ENCODE measurements around the gene P2RY12.
A peak's percentile ranks its signal among the peaks of the same experiment; 100 is the strongest.

Gene P2RY12

GRCh38 chr3:151384741-151385174 is at the start of gene P2RY12:
TSS of gene P2RY12 (minus strand) at chr3:151384753. CDS start at chr3:151338845, 45,908 bp downstream.
- no peak for DNase-seq

DNA sequence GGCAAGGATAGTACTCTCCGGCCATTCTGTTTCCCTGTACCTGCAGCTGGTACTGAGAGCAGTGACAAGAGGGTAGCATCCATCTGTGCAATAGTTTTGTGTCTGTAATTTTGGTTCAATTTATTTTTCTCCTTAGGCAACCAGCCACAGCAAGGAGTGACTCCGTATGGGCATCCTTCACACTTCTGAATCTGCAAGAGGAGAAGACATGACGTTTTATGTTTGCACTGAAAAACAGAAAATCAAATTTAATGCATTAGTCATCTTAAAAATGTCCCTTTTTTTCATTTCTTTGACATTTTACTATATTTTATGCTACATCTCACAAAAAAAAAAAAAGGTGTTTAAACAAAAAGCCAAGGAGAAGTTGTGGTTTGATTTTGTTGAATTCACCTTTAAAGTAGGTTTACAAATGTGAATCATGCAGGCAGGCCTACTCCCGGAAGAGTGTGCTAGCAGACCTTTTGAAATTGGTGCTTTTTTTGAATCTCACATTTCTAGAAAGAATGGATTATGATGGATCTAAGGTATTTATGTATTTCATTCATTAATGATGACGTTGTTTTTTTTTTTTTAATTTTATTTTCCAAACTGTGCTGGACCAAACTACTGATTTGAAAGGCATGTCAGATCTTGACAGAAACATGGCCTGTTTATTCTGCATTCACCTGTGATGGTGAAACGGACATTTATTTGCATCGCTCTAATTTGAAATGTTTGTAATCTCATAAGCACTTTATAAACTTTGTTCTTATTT is 48.2 kb upstream of the P2RY12 start:
- no peak for DNase-seq

GRCh38 chr3:151431940-151432339 is 47.4 kb upstream of the P2RY12 start:
- peak; percentile 84 for DNase-seq

GRCh38 chr3:151430821-151431484 is 46.4 kb upstream of the P2RY12 start:
- DNase-seq: no peak

GRCh38 chr3:151428386-151428785 is 43.8 kb upstream of the P2RY12 start:
- no peak for DNase-seq

GRCh38 chr3:151426341-151426657 is 41.7 kb upstream of the P2RY12 start:
- peak; percentile 39 for DNase-seq

DNA sequence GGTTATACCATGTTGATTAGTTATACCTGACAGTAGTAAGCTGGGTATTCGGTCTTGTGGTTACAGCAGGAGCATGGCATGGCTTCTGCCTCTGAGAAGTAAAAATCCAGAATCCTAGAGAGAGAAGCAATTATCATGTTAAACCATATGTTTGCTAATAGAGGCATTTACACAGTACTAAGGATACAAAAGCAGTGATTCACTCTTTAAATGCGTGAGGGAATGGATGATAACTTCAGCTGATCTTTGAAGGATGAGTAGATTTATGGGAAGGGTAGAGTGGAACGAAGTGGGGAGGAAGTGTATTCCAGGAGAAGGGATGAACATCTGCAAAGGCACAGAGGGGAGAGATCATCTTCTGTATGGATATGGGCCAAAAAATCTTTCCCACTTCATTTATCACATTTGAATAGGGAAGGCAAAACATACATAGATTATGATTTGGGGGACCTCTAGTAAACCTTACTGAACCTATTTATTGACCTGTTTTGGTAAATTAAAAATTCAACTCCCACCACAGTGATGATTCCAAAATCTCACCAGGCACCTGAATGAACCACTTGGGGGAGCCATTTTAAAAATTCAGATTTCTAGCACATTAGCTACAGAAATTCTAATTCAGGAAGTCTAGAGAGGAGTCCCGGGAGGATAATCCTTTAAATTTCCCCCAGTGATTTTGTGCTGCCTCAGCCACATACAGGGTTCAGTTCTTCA is 41.2 kb upstream of the P2RY12 start:
- peak; percentile 17 for DNase-seq

DNA sequence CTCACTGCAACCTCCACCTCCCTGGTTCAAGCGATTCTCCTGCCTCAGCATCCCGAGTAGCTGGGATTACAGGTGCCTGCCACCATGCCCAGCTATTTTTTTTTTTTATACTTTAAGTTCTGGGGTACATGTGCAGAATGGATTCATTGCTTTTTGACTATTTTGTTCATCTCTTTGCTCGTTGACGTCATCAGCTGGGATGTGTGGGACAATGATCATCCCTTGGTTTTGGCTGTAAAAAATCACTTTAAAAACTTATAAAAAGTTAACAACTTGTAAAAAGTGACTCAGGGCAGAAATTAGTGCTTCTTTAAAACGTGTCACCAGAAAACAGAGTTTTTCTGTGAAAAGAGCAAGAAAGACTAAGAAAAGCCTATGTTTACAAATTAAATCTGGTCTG is 38.5 kb upstream of the P2RY12 start:
- DNase-seq: no peak

DNA sequence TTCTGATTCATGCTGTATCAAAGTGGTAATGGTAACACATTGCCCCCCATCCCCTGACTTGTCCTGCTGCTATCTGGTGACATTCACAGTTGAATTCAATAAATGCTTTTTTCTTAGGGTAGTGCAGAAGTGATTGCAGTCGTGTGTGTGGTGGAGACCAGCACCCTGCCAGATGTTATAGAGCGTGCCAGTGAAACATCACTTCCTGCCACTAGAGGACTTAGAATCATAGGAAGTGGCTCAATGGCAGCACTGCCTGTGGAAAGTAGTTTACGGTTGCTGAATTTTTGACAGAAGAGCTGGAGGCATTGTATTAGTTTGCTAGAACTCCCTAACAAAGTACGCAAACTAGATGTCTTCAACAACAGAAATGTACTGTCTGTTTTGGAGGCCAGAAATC is 37.4 kb upstream of the P2RY12 start:
- DNase-seq: peak; percentile 4

DNA sequence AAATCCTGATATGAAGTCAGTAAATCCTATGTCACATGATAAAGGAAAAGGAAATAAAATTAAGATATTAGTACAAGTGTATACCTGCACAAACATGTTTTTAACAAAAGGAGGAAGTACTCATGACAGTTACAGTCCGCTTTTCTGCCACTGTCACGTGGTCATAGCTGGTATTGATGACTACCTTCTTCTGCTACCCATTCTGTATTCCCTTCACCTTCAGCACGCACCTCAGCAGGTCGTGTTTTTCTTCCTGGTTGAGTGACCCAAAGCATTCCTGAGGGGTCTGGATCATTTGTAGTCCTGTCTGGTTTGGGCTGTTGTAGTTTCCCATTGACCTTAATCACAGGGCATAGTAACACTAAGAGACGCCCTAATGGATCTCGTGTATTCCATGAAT is 35.3 kb upstream of the P2RY12 start:
- no peak for DNase-seq

DNA sequence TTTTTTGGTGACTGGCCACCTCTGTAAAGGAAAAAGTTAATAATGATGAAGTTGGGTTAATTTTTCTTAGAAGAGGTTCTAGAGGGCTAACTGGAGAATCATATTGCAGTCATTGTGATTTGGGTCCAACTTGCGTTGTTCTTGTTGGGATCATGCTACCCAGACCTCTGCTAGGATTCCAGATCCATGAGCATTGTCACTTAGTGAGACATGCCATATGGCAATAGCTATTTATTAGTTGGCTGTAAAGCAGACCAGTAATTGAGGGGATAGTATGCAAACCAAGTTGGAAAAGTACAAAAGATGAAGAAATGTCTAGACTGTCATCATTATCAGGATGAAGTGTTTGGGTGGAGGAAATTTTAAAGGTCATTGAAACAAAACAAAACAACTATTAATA is 30.7 kb upstream of the P2RY12 start:
- no peak for DNase-seq

- DNase-seq: no peak
Measured at GRCh38 chr3:151412989-151413388, 28.4 kb upstream of the P2RY12 start.

- DNase-seq: no peak
Measured at GRCh38 chr3:151410891-151411559, 26.5 kb upstream of the P2RY12 start.

DNA sequence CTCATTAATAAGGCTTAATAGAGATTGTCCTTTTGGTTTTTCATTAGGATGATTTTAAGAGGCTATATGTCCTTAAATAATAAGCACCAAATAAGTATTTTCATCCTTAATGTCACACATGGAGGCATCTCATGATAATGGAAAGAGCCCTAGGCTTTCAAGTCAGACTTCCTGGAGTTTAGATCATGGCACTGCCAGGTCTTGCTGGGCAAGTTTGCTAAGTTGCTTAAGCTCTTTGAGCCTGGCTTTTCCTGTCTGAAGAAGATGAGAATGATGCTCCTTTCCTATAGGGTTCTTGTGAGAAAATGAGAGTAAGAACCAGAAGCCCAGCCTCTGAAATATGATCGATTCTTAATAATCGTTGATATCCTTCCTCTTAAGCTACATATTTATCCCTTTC is 23.4 kb upstream of the P2RY12 start:
- no peak for DNase-seq

DNA sequence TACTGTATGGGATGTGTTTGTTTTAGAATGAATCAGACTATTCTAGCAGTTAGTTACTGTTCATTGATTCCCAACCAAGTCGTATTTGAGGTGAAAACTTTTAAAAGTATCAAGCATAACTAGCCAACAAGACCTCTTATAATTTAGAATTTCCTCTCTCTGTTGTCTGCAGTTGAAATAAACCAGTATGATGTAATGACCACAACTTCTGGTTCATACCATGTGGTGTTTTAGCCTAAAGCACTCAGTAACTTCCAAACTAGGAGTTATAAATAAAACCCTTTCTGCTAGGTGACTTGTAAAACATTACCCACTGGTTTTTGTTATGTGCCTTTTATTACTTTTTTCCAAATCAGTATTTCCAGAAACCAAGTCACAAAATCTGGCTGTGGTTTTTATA is 19.8 kb upstream of the P2RY12 start:
- peak; percentile 2 for DNase-seq

- DNase-seq: no peak
Measured at GRCh38 chr3:151403246-151403645, 18.7 kb upstream of the P2RY12 start.

- no peak for DNase-seq
Measured at GRCh38 chr3:151402349-151402748, 17.8 kb upstream of the P2RY12 start.

DNA sequence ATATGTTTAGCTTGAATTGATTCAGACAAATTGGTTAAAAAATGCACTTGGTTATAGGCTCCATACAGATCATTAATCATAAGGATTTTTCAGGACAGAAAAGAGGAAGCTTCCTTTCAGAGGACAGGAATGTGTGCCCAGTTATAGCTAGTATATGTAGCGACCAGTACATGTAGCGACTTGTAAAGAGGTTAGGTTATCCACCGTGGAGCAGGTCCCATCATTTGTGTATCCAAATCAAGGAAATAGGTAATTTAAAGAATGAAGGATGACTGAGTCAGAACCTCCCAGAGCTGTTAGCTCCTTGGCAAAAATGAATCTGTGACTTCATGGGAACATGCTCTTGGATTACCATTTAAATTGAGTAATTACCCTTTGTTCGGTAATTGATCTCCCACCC is 15.8 kb upstream of the P2RY12 start:
- DNase-seq: no peak

- DNase-seq: no peak
Measured at GRCh38 chr3:151398895-151399294, 14.3 kb upstream of the P2RY12 start.

DNA sequence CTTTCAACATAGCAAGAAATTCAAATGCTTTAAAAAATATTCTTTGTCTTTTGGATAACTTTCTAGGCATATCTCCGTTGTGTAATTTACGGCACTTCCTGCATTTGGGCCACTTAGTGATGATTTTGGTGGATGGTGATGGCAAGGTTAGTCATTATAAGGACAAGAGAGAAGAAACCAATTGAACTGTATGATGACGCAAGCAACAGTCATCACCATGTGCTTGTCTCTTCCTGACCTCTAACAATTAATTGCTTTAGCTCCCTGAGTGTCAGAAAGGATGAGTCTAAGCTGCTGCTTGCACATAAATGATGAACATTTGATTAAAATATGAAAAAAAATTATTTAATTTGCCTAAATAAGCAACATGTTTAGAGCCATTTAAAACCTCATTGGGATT is 11.3 kb upstream of the P2RY12 start:
- peak; percentile 1 for DNase-seq

- DNase-seq: no peak
Measured at GRCh38 chr3:151394611-151395010, 10.1 kb upstream of the P2RY12 start.

DNA sequence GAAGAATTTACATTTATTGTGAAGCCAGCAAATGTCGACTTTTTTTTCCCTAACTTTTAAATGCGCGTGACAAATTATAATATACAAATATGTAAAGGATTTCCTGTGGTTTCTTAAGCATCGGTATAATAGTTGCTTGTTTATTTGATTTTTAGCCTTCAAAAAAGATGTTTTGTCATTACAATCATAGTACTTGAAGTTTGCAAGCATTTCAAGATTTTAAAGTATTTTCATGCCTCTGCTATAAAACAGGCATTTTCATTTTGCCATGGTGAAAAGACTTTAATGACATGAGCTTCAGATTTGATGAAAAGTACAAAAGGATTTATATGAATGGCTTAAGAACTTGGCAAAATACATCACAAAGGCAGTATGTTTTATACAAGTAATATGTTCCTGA is 9.4 kb upstream of the P2RY12 start:
- no peak for DNase-seq

DNA sequence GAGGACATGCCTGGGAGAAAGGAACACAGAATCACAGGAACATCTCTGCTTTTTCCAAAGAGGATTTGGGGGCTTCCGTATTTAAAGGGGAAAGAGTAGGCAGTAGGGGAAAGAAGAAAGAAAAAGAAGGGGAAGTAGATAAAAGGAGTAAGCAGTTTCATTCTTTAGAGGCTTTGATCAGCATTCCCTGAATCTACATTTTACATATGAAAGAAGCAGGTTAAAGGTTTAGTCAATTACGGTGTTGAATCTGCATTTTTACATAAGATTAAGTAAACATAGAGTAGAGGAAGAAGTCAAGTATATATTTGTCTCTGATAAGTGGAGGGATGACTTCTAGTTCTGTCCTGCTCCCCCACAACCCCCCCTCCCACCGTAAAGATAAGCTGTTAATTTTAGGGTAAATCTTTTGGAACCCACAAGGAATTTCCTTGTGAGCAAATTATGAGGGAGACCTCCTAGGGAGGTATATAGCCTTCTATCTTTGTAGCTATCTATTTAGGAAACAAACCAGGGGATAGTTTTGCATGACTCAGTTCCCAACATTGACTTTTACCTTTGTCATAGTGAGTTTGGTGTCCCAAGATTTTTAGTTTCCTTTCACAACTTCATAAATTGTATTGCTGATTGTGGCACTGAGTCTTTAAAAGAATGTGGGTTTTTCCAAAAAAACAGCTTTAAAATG is 8.7 kb upstream of the P2RY12 start:
- DNase-seq: no peak
